GM23338 (cell line): ENCODE results near the gene SLC38A9. TPM values are rescaled to one million over a fixed set of nuclear protein-coding genes. Genes with fewer than 3 reads are reported as not detected.

Source experiments
- ATAC-seq: fragments of 200-7000 bp; cut with Tn5 transposase; 3 replicates; pipeline ENCODE4 v1.9.1; 2020
- DNase-seq: peaks from one replicate; pipeline ENCODE4 v3.0.0-alpha.2; 2015; ENCODE audit warnings: low spot score
- H2AFZ ChIP-seq: fragments of 200-600 bp; sonication (generic); 2 replicates; pipeline ENCODE4 v1.8.0; 2016; ENCODE audit warnings: antibody characterized with exemption, mild to moderate bottlenecking, moderate library complexity
- H3F3A ChIP-seq: fragments of 200-600 bp; sonication (generic); replicated peaks from 2 replicates; pipeline ENCODE4 v1.8.0; 2017; ENCODE audit warnings: antibody characterized with exemption, mixed run types, low read depth
- H3K27ac ChIP-seq: fragments of 200-600 bp; sonication (generic); 2 replicates; pipeline ENCODE4 v1.6.1; 2016; ENCODE audit warnings: low read depth
- H3K27me3 ChIP-seq: fragments of 200-600 bp; sonication (generic); 2 replicates; pipeline ENCODE4 v1.8.0; 2016; ENCODE audit warnings: mild to moderate bottlenecking, mixed run types, moderate library complexity; ENCODE audit not compliant: insufficient read depth
- H3K36me3 ChIP-seq: fragments of 200-600 bp; sonication (generic); 2 replicates; pipeline ENCODE4 v1.8.0; 2016; ENCODE audit warnings: mild to moderate bottlenecking; ENCODE audit not compliant: insufficient read depth
- H3K4me1 ChIP-seq: fragments of 200-600 bp; sonication (generic); 2 replicates; pipeline ENCODE4 v1.8.0; 2016; ENCODE audit warnings: mild to moderate bottlenecking, moderate library complexity; ENCODE audit not compliant: insufficient read depth
- H3K4me2 ChIP-seq: fragments of 200-600 bp; sonication (generic); 2 replicates; pipeline ENCODE4 v1.7.1; 2017; ENCODE audit warnings: mixed run types
- H3K4me3 ChIP-seq: fragments of 200-600 bp; sonication (generic); 2 replicates; pipeline ENCODE4 v1.6.1; 2016; ENCODE audit warnings: mixed run types
- H3K79me2 ChIP-seq: fragments of 200-600 bp; sonication (generic); replicated peaks from 2 replicates; pipeline ENCODE4 v1.8.0; 2017; ENCODE audit warnings: mild to moderate bottlenecking; ENCODE audit not compliant: insufficient read depth
- H3K9me2 ChIP-seq: fragments of 200-600 bp; sonication (generic); 2 replicates; pipeline ENCODE4 v1.8.0; 2017; ENCODE audit not compliant: insufficient read depth
- H4K20me1 ChIP-seq: fragments of 200-600 bp; sonication (generic); replicated peaks from 2 replicates; pipeline ENCODE4 v1.8.0; 2017; ENCODE audit warnings: mild to moderate bottlenecking; ENCODE audit not compliant: insufficient read depth
- H3K27ac Mint-ChIP-seq: 2 replicates; pipeline ENCODE4 v1.8.0; 2020; ENCODE audit warnings: inconsistent platforms, mild to moderate bottlenecking, moderate library complexity, mixed read lengths
- H3K27me3 Mint-ChIP-seq: 3 replicates; pipeline ENCODE4 v1.8.0; 2022; ENCODE audit warnings: low read depth, mild to moderate bottlenecking, moderate library complexity, mixed read lengths, inconsistent platforms; ENCODE audit not compliant: insufficient read depth, poor library complexity
- H3K36me3 Mint-ChIP-seq: 3 replicates; pipeline ENCODE4 v1.8.0; 2021; ENCODE audit warnings: low read depth, mild to moderate bottlenecking, inconsistent platforms, moderate library complexity, mixed read lengths
- H3K4me1 Mint-ChIP-seq: 3 replicates; pipeline ENCODE4 v1.8.0; 2020; ENCODE audit warnings: mild to moderate bottlenecking, inconsistent platforms, mixed read lengths
- H3K4me3 Mint-ChIP-seq: 3 replicates; pipeline ENCODE4 v1.8.0; 2021; ENCODE audit warnings: moderate library complexity, mild to moderate bottlenecking, inconsistent platforms, mixed read lengths
- H3K9me3 Mint-ChIP-seq: 3 replicates; pipeline ENCODE4 v1.8.0; 2020; ENCODE audit warnings: moderate library complexity, mild to moderate bottlenecking, inconsistent platforms, mixed read lengths
- CREB1 ChIP-seq: fragments of 250-450 bp; sonication (Bioruptor Pico); IDR thresholded peaks from 2 replicates; pipeline ENCODE4 v1.5.0; 2020; ENCODE audit warnings: low read depth, mild to moderate bottlenecking, moderate library complexity
- CTCF ChIP-seq, 2 experiments: fragments of 200-600 bp in 1 of 2; sonication (generic) in 1 of 2; conservative IDR thresholded peaks; 2 replicates each; pipeline versions ENCODE4 v1.5.1 to v1.6.1; 2016 to 2017; ENCODE audit warnings: antibody characterized with exemption in 2 of 2, low read depth in 2 of 2, mild to moderate bottlenecking in 2 of 2, moderate library complexity in 1 of 2
- ETS1 ChIP-seq: IDR thresholded peaks from 2 replicates; pipeline ENCODE4 v1.6.1; 2016; ENCODE audit warnings: antibody characterized with exemption
- EZH2 ChIP-seq: fragments of 200-600 bp; sonication (generic); IDR thresholded peaks from one replicate; pipeline ENCODE4 v1.8.0; 2017; ENCODE audit warnings: antibody characterized with exemption, mild to moderate bottlenecking, low read depth; ENCODE audit not compliant: unreplicated experiment
- EZH2phosphoT487 ChIP-seq: fragments of 200-600 bp; sonication (generic); IDR thresholded peaks from one replicate; pipeline ENCODE4 v1.8.1; 2018; ENCODE audit warnings: antibody characterized with exemption; ENCODE audit not compliant: unreplicated experiment
- NANOG ChIP-seq: IDR thresholded peaks from 2 replicates; pipeline ENCODE4 v1.6.1; 2016; ENCODE audit warnings: antibody characterized with exemption, borderline replicate concordance
- POLR2AphosphoS5 ChIP-seq: IDR thresholded peaks from 2 replicates; pipeline ENCODE4 v1.6.1; 2016; ENCODE audit warnings: antibody characterized with exemption, low read depth
- REST ChIP-seq: IDR thresholded peaks from one replicate; pipeline ENCODE4 v1.6.1; 2018; ENCODE audit warnings: antibody characterized with exemption; ENCODE audit not compliant: unreplicated experiment
- STAT1 ChIP-seq: IDR thresholded peaks from one replicate; pipeline ENCODE4 v1.6.1; 2016; ENCODE audit warnings: antibody characterized with exemption; ENCODE audit not compliant: unreplicated experiment
- ZNF114 ChIP-seq: fragments of 250-450 bp; sonication (Bioruptor Pico); IDR thresholded peaks from 2 replicates; pipeline ENCODE4 v1.5.0; 2020; ENCODE audit warnings: mild to moderate bottlenecking, moderate library complexity
- ZNF331 ChIP-seq: fragments of 250-450 bp; sonication (Bioruptor Pico); IDR thresholded peaks from 2 replicates; pipeline ENCODE4 v1.5.0; 2020; ENCODE audit warnings: low read depth, mild to moderate bottlenecking, moderate library complexity
- ZNF462 ChIP-seq: fragments of 250-450 bp; sonication (Bioruptor Pico); IDR thresholded peaks from 2 replicates; pipeline ENCODE4 v1.5.0; 2020; ENCODE audit warnings: mild to moderate bottlenecking, moderate library complexity
- polyA plus RNA-seq: library from polyadenylated mRNA; unstranded; fragments of >200 nt; fragmentation: Nextera tagmentation; extraction: Ambion mirVana; gene quantifications from 2 replicates; pipeline ENCODE4 v1.2.1, GENCODE V29; 2016
- total RNA-seq: library from RNA; depleted of rRNA; stranded (reverse); fragments of >200 nt; shearing (Covaris generic); gene quantifications from 2 replicates; pipeline ENCODE4 v1.2.3, GENCODE V29; 2014

The SLC38A9 gene
- total and polyA plus RNA-seq, 2 experiments from 2014 or later: 30.8 to 64.8 TPM

- H3K36me3 Mint-ChIP-seq: peaks cover 26% of the 10 kb centered on the region
- peaks cover 25% of the 10 kb centered on the region for H3K9me3 Mint-ChIP-seq
- peaks cover 7% of the 10 kb centered on the region for H3K27me3 Mint-ChIP-seq
- Histone ChIP-seq H2AFZ (no peak overlapping the region), H3K4me1 (no peaks in the 10 kb centered on the region), H3K27me3 (no peaks in the 10 kb centered on the region), H4K20me1 (no peaks in the 10 kb centered on the region), H3F3A (no peaks in the 10 kb centered on the region), H3K79me2 (peaks cover 19% of the 10 kb centered on the region), H3K4me2 (no peak overlapping the region), H3K9me2 (no peaks in the 10 kb centered on the region), H3K27ac (no peak overlapping the region), H3K36me3 (no peaks in the 10 kb centered on the region; the same call in none of the 2 replicates), H3K4me3 (no peak overlapping the region)
- DNase-seq: no peak
- ATAC-seq: no peak
- no peak overlapping the region for H3K4me3 Mint-ChIP-seq
- H3K27ac Mint-ChIP-seq: no peak overlapping the region
- TF ChIP-seq REST: no peak
- no peak for TF ChIP-seq EZH2phosphoT487
- TF ChIP-seq NANOG: no peak
- no peak for TF ChIP-seq CREB1 (CRISPR knock-in tag)
- no peak for TF ChIP-seq ZNF114 (CRISPR knock-in tag)
- no peak for TF ChIP-seq ZNF462 (CRISPR knock-in tag)
- TF ChIP-seq EZH2: no peak
- no peak for TF ChIP-seq ETS1
- TF ChIP-seq CTCF (conservative IDR thresholded peaks at IDR 0.05; ENCODE audit: low read depth in 2 of 2): no peak
- no peak for TF ChIP-seq POLR2AphosphoS5
- no peak for TF ChIP-seq STAT1
- no peak for TF ChIP-seq ZNF331 (CRISPR knock-in tag)
- H3K4me1 Mint-ChIP-seq: peaks cover 6% of the 10 kb centered on the region; the same call in 1 of the 3 replicates
Measured at GRCh38 chr5:55713871-55714270, 1.7 kb upstream of the SLC38A9 start.
